ENCODE results near the gene GRM8.
A peak's percentile ranks its signal among the peaks of the same experiment; 100 is the strongest.

GRM8 gene

GRCh38 chr7:127081539-127081938 lies 171.2 kb downstream of the GRM8 start:
- Histone ChIP-seq H3K9ac (ENCODE audit: low read length) (no peak overlapping the region), H3K36me3 (ENCODE audit: insufficient read depth, low read length) (no peaks in the 10 kb centered on the region), H3K4me1 (ENCODE audit: insufficient read depth, low read length, severe bottlenecking) (no peaks in the 10 kb centered on the region), H2AFZ (ENCODE audit: low read length) (no peak overlapping the region), H3K9me3 (ENCODE audit: low read length) (no peaks in the 10 kb centered on the region), H3K9me2 (ENCODE audit: low read depth, low read length) (no peaks in the 10 kb centered on the region), H3K4me2 (ENCODE audit: low read length) (no peak overlapping the region), H3K79me2 (ENCODE audit: insufficient read depth, low read length) (no peaks in the 10 kb centered on the region), H3K27ac (ENCODE audit: low read depth, low read length, poor library complexity, severe bottlenecking) (no peak overlapping the region), H3K4me3 (ENCODE audit: low read depth, low read length, poor library complexity, severe bottlenecking) (no peak overlapping the region), H4K20me1 (ENCODE audit: insufficient read depth, low read length) (no peaks in the 10 kb centered on the region), H3K27me3 (ENCODE audit: insufficient read depth, low read length) (no peaks in the 10 kb centered on the region), H3F3A (ENCODE audit: insufficient read depth, low read length) (no peaks in the 10 kb centered on the region)
- TF ChIP-seq, protein P1, sequence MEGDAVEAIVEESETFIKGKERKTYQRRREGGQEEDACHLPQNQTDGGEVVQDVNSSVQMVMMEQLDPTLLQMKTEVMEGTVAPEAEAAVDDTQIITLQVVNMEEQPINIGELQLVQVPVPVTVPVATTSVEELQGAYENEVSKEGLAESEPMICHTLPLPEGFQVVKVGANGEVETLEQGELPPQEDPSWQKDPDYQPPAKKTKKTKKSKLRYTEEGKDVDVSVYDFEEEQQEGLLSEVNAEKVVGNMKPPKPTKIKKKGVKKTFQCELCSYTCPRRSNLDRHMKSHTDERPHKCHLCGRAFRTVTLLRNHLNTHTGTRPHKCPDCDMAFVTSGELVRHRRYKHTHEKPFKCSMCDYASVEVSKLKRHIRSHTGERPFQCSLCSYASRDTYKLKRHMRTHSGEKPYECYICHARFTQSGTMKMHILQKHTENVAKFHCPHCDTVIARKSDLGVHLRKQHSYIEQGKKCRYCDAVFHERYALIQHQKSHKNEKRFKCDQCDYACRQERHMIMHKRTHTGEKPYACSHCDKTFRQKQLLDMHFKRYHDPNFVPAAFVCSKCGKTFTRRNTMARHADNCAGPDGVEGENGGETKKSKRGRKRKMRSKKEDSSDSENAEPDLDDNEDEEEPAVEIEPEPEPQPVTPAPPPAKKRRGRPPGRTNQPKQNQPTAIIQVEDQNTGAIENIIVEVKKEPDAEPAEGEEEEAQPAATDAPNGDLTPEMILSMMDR (IDR thresholded peaks at IDR 0.05; ENCODE audit: low read length): no peak
- TF ChIP-seq EZH2 (IDR thresholded peaks at IDR 0.05; ENCODE audit: borderline replicate concordance, low read length): no peak

DNA sequence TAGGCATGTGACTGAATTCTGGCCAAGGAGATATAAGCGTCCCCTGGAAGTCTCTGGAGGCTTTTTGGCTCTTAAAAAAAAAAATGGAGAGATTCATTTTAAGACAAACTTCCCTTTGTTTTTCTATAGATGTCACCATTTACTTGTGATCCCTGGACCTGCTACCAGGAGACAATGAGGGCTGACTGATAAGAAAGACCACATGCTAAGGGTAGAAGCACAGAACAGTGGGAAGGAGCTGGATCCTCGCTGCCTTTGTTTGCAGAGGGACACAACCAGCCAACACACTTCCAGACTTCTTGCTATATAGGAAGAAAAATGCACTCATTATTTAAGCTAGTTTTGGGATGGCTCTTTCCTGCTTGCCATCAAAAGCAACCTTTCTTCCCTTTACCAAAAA lies 172.2 kb downstream of the GRM8 start:
- Histone ChIP-seq H3K4me2 (ENCODE audit: low read length) (no peak overlapping the region), H3K36me3 (ENCODE audit: insufficient read depth, low read length) (no peaks in the 10 kb centered on the region), H3F3A (ENCODE audit: insufficient read depth, low read length) (no peaks in the 10 kb centered on the region), H3K9me3 (ENCODE audit: low read length) (no peaks in the 10 kb centered on the region), H3K9ac (ENCODE audit: low read length) (no peak overlapping the region), H3K79me2 (ENCODE audit: insufficient read depth, low read length) (no peaks in the 10 kb centered on the region), H2AFZ (ENCODE audit: low read length) (no peak overlapping the region), H3K27me3 (ENCODE audit: insufficient read depth, low read length) (no peaks in the 10 kb centered on the region), H4K20me1 (ENCODE audit: insufficient read depth, low read length) (no peaks in the 10 kb centered on the region), H3K4me3 (ENCODE audit: low read depth, low read length, poor library complexity, severe bottlenecking) (no peak overlapping the region), H3K4me1 (ENCODE audit: insufficient read depth, low read length, severe bottlenecking) (no peaks in the 10 kb centered on the region), H3K9me2 (ENCODE audit: low read depth, low read length) (no peaks in the 10 kb centered on the region), H3K27ac (ENCODE audit: low read depth, low read length, poor library complexity, severe bottlenecking) (no peak overlapping the region)
- no peak for TF ChIP-seq EZH2 (IDR thresholded peaks at IDR 0.05; ENCODE audit: borderline replicate concordance, low read length)
- TF ChIP-seq, protein P1 (IDR thresholded peaks at IDR 0.05; ENCODE audit: low read length): no peak

DNA sequence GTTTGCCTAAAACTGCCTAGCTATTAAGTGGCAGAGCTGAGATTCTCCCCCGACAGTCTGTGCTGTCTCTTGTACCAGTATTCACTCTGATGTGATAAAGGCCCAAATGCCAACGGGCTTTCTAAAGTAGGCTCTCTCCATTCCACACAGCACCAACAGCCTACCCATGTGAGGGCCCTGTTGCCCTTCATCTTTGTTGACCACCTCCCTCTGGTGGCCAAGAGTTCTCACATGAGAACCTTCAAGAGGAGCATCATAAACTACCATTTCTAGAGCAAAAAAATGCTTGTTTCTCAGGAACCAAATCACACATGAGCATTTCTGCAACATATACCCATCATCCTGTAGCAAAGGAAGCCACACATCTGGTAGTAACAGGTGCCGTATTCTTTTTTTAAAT lies 185.8 kb downstream of the GRM8 start:
- TF ChIP-seq, protein P1 (IDR thresholded peaks at IDR 0.05; ENCODE audit: low read length): peak; percentile 39; the same call in 1 of the 2 replicates
- TF ChIP-seq EZH2 (IDR thresholded peaks at IDR 0.05; ENCODE audit: borderline replicate concordance, low read length): no peak

More for the DNA sequence above, 185.8 kb downstream of the GRM8 start:
- no peaks in the 10 kb centered on the region for H3K27me3 ChIP-seq (ENCODE audit: insufficient read depth, low read length)
- H3K4me1 ChIP-seq (ENCODE audit: insufficient read depth, low read length, severe bottlenecking): no peaks in the 10 kb centered on the region
- H4K20me1 ChIP-seq (ENCODE audit: insufficient read depth, low read length): no peaks in the 10 kb centered on the region
- no peaks in the 10 kb centered on the region for H3K36me3 ChIP-seq (ENCODE audit: insufficient read depth, low read length)
- H3K9me2 ChIP-seq (ENCODE audit: low read depth, low read length): no peaks in the 10 kb centered on the region
- H3K9ac ChIP-seq (ENCODE audit: low read length): no peak overlapping the region
- H3K27ac ChIP-seq (ENCODE audit: low read depth, low read length, poor library complexity, severe bottlenecking): no peak overlapping the region
- H3K4me3 ChIP-seq (ENCODE audit: low read depth, low read length, poor library complexity, severe bottlenecking): no peak overlapping the region
- H3K9me3 ChIP-seq (ENCODE audit: low read length): no peaks in the 10 kb centered on the region
- no peaks in the 10 kb centered on the region for H3K79me2 ChIP-seq (ENCODE audit: insufficient read depth, low read length)
- H3F3A ChIP-seq (ENCODE audit: insufficient read depth, low read length): no peaks in the 10 kb centered on the region
- no peak overlapping the region for H3K4me2 ChIP-seq (ENCODE audit: low read length)
- no peak overlapping the region for H2AFZ ChIP-seq (ENCODE audit: low read length)
